Cardiac muscle cell (in vitro differentiated cells and primary cell): Measurements from ENCODE around the gene ITPKB. TPM values are rescaled to one million over a fixed set of nuclear protein-coding genes. Genes with fewer than 3 reads are reported as not detected.

Experiments
- DNase-seq, 2 donors: peaks; one replicate each; pipeline versions ENCODE4 v3.0.0 to v3.0.0-alpha.2; 2010 to 2017; ENCODE audit warnings: low read depth in 1 of 2, low spot score in 1 of 2
- H3K27ac ChIP-seq: fragments of 200-600 bp; sonication (generic); 2 replicates; pipeline ENCODE4 v1.5.1; 2016
- H3K27me3 ChIP-seq: fragments of 200-600 bp; sonication (generic); 2 replicates; pipeline ENCODE4 v1.6.0; 2016; ENCODE audit warnings: control low read depth
- H3K36me3 ChIP-seq: fragments of 200-600 bp; sonication (generic); 2 replicates; pipeline ENCODE4 v1.5.1; 2016; ENCODE audit warnings: control low read depth
- H3K4me1 ChIP-seq: fragments of 200-600 bp; sonication (generic); 2 replicates; pipeline ENCODE4 v1.8.1; 2017; ENCODE audit warnings: low read depth, mild to moderate bottlenecking, mixed run types
- H3K4me3 ChIP-seq: fragments of 200-600 bp; sonication (generic); 2 replicates; pipeline ENCODE4 v1.5.1; 2016; ENCODE audit warnings: mild to moderate bottlenecking
- H3K9me3 ChIP-seq: fragments of 200-600 bp; sonication (generic); 2 replicates; pipeline ENCODE4 v1.5.1; 2017; ENCODE audit warnings: low read depth, mild to moderate bottlenecking, control low read depth
- CTCF ChIP-seq: IDR thresholded peaks from 2 replicates; pipeline ENCODE4 v1.5.1; 2012; ENCODE audit warnings: low read depth, mild to moderate bottlenecking, low read length
- polyA plus RNA-seq: library from polyadenylated mRNA; unstranded; fragments of >200 nt; fragmentation: Nextera tagmentation; extraction: Ambion mirVana; gene quantifications from 2 replicates; pipeline ENCODE4 v1.2.1, GENCODE V29; 2016
- total RNA-seq: library from RNA; depleted of rRNA; stranded (reverse); fragments of >200 nt; gene quantifications from 2 replicates; pipeline ENCODE4 v1.2.3, GENCODE V29; 2016

ITPKB gene
- total and polyA plus RNA-seq, 2 experiments from 2014 or later = 3.8 to 12.0 TPM

DNA sequence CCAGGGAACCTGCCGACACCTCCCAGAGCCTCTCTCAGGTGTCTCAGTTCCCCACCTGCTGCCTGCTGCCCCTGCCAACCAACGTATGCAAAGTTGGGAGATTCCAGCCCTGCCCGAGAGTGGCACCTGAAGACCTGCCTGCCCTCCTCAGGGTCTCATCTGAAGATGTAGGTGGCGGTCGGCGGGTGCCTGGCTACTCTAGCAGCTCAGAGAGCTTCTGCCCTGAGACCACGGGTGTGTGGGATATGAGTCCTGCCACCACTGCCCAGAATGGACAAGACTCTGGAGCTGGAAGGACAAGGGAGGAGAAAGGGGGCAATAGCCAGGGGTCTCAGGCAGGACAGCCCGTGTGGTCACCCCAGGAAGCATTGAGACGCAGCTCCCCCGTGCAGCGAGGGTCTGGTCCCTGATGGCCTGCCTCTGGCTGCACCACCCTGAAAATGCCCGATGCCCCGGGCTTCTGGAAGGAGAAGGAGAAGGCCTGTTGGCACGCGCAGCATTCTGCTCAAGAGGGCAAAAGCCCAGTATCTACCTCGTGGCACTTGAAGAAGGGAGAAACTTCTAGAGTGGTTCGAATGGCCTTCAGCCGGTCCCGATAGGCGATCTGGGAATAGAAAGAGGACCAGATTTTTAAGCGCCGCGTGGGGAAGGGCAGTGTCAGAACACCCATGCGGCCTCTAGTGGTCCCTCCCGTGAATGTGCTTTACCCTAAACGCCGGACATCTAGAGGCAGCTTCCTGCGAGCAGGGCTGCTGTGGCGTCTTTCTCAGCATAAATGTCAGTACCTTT lies 101.7 kb downstream of the ITPKB start:
- peak; percentile 69 for TF ChIP-seq CTCF
- Histone ChIP-seq H3K27me3 (no peaks in the 10 kb centered on the region), H3K9me3 (no peaks in the 10 kb centered on the region), H3K36me3 (no peaks in the 10 kb centered on the region), H3K4me3 (no peak overlapping the region), H3K4me1 (no peaks in the 10 kb centered on the region), H3K27ac (no peak overlapping the region)
- DNase-seq = peak in 1 of 2 donors; percentile 63

DNA sequence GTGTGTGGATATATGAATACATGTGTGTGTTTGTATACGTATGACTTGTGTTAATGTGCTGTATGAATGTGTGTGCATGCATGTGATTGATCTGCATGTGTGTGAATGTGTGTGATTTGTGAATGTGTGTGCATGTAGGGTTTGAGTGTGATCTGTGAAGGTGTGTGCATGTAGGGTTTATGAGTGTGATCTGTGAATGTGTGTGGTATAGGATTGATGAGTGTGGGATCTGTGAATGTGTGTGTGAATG lies 102.3 kb downstream of the ITPKB start:
- Histone ChIP-seq H3K4me1 (no peaks in the 10 kb centered on the region), H3K36me3 (no peaks in the 10 kb centered on the region), H3K27me3 (no peaks in the 10 kb centered on the region)

GRCh38 chr1:226635456-226635941 lies 103.6 kb downstream of the ITPKB start:
- DNase-seq = no peak

More for the DNA sequence above, 102.3 kb downstream of the ITPKB start:
- Histone ChIP-seq H3K9me3 (no peaks in the 10 kb centered on the region), H3K27ac (no peak overlapping the region), H3K4me3 (no peak overlapping the region)
- no peak for DNase-seq
- no peak for TF ChIP-seq CTCF

GRCh38 chr1:226634611-226635246 lies 104.4 kb downstream of the ITPKB start:
- TF ChIP-seq CTCF = no peak
- Histone ChIP-seq H3K27me3 (no peaks in the 10 kb centered on the region), H3K27ac (no peak overlapping the region), H3K36me3 (no peaks in the 10 kb centered on the region), H3K4me1 (no peaks in the 10 kb centered on the region), H3K4me3 (no peak overlapping the region), H3K9me3 (no peaks in the 10 kb centered on the region)
- DNase-seq = no peak

More at GRCh38 chr1:226635456-226635941, 103.6 kb downstream of the ITPKB start:
- Histone ChIP-seq H3K9me3 (no peaks in the 10 kb centered on the region), H3K4me3 (no peak overlapping the region), H3K27ac (no peak overlapping the region), H3K27me3 (no peaks in the 10 kb centered on the region), H3K4me1 (no peaks in the 10 kb centered on the region), H3K36me3 (no peaks in the 10 kb centered on the region)
- no peak for TF ChIP-seq CTCF

DNA sequence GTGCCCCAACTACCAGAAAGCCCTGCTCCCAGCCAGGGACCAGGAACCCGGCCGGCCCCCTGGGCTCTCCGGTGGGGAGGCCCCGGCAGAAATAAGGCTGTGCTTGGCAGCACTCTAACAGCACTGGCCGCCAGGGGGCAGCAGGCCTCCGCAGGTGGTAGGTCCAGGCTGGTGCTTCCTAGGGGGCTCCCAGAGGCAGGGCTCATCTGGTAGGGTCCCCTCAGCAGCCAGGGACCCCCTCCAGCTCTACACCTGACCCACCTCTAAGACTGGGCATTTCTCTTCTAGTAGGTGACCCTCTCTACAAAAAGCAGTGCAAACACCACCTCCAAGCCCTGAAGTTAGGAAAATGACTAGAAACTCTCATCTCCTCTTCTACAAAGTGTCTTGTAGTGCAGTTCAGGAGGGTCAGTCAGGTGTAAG lies 104.9 kb downstream of the ITPKB start:
- TF ChIP-seq CTCF = peak; percentile 91
- Histone ChIP-seq H3K27me3 (no peaks in the 10 kb centered on the region), H3K27ac (no peak overlapping the region), H3K36me3 (no peaks in the 10 kb centered on the region), H3K4me1 (no peaks in the 10 kb centered on the region), H3K4me3 (no peak overlapping the region), H3K9me3 (no peaks in the 10 kb centered on the region)
- peak; percentile 75 to 83 for DNase-seq
